GM21723 (cell line): Measurements from ENCODE around the gene P3H2.
"Not testable (repeated sequence)": the region's sequence is repeated elsewhere in the genome, so short reads cannot be mapped to it uniquely, and the experiment has no call there.

Source experiments
- ATAC-seq: cut with Tn5 transposase; IDR thresholded peaks from one replicate; pipeline ENCODE4 v1.9.1; 2021; ENCODE audit warnings: mild to moderate bottlenecking, moderate library complexity; ENCODE audit not compliant: unreplicated experiment

The P3H2 gene

DNA sequence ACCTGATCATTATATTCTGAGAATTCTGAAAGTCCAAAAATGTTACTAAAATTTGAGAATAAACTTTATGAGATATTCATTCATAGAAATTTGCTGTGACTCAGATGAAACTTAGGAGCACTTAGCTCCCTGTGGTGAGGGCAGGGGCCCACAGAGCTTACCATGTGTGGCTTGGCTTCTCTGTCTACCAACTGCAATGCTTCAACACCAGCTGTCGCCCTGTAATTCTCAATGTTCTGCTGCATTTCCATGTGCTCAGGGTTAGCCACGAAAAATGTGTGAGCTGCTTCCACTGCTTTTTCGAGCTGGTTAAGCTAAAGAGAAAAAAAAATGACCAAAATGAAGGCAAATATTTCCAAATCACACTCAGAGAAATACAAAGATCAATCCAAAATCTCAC, 125.6 kb downstream of the P3H2 start:
- ATAC-seq: no peak

DNA sequence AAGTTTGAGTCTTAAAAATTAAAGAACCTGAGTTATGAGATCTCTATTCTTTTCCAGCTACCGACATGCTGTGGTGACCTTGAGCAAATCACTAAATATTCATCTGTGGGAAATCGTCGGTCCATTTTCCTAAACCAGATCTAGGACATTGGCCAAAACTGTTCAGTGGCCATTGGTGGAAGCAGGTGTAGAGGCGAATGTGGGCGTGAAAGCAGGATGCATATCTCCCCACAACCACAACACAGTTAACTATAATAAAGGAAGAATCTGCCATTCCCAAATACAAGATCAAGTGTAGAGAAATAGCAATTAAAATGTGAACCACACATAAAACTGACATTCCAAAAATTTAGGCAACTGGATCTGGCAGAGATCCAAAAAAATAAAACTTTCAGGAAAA, 129.9 kb downstream of the P3H2 start:
- no peak for ATAC-seq

DNA sequence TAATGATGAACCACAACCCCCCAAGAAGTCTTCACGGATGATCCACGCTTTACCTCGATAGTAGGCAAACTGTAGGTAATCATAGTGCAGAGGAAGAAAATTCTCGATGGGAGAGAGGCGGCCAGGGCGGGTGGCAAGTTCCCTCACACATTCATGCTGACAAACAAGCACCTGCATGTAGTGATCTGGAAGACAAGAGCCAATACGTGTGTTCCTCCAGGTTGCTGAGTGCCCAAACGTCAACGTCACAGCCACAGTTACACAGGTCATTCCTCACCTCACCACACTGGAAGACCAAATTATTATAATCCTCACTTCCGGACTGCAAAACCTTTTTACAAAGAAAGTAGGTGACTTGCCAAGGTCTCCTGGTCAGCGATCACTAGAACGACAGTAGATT, 131.8 kb downstream of the P3H2 start:
- no peak for ATAC-seq

DNA sequence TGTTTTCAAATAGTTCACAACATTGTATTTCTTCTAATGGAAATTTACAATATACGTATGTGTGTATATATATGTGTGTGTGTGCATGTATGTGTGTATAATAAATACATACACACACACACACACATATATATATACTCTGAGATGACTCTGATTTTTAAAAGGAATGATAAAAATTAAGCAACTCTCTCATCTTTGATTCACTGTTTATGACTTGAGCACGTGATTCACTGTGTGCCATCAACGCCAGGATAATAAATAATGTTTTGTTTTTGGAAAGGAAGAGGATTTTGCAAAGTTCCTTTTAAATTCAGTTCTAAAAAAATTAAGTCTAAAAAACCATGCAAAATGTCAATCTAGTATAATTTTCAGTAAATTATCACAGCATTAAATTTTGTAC, 132.4 kb downstream of the P3H2 start:
- no peak for ATAC-seq

DNA sequence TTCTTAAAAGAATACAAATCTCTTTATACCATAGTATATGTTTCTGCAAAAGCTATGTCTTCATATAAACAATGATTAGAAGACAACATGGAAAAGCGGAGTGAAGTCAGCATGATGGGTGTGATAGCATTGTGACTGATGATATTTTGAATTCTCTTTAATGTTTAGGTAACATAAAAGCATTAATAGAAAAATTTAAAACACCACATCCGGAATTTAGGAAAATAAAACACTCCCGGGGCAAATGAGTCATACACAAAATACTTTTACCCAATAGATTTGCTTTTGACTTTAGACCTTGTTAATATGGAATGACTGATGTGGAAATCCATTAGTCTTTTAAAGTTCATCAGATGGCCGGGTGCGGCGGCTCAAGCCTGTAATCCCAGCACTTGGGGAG, 134.7 kb downstream of the P3H2 start:
- no peak for ATAC-seq

DNA sequence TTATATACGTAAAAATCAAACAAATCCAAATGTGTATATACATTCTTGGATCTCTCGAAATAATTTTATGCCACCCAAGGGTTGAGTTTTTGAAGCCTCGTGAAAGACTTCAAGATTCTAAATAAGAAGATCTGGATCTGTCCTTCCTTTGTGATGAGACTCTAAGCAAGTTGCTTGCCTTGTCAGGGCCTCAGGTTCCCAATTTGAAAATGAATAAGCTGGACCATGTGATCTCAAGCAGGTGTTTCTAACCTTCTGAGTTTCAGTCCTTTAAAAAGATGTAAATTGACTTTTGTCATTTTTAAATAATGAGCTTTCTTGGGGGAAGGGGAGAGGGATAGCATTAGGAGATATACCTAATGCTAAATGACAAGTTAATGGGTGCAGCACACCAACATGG, 137.1 kb downstream of the P3H2 start:
- no peak for ATAC-seq

DNA sequence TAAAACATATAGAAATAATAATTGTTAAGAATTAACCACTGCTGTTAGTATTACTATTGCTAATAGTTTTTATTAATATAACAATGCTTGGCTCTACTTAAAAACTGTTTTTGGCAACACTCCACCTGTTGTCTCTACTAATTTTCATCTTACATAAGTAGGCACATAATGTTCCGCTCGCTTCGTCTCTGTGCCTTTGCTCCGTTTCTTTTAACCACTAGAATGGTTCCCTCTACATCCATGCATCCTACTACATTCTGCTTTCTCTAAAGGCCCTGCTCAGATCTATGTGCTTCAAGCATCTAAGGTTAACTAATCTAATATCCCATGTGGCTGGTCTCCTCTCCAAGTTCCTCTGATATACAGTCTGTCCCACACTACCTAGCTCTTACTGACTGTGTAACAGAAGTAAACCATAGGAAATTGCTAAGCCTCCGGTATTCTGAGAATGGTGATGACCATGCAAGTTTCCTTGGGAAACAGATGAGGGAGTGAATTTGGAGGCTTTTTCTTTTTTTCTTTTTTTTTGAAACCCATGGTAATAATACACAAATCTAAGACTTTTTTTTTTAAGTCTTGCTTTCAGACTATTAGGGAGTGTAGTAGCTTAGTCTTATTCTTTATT, 138.3 kb downstream of the P3H2 start:
- no peak for ATAC-seq

DNA sequence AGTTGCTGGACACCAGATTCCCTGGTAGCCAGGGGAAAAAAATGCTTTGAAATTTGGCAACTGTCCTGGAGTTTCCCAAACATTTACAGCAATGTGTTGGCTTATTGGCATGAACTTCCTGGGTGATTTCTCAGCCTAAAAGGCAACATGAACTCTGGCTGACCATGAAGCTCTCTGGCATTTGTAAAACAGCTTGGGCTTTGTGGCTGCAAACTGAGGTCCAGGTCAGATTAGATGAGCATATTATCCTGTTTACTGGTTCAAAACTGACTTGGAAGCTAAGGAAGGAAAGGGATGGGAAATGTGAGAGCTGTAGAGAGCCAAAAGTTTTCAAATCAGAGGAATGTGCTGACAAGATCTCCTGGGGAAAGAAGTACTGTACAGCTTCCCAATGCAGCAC, 139.0 kb downstream of the P3H2 start:
- no peak for ATAC-seq

DNA sequence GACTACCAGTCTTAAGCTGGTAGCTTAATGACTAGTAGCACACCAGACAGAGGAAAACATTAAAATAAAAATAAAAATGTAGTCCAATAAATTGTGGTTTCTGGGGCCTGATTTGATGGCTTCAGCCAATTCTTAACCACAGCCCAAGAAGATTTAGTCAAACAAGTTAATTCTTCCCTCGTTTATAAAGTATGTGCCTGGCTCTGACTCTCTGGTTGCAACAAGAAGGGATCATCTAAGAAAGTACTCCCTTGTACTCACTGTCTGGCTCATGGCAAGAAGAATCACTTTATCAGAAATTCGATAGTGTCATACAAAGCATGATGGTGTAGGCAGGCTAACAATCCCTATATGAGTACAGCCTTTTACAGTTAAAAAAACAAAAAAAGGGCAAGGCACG, 141.9 kb downstream of the P3H2 start:
- ATAC-seq: no peak

DNA sequence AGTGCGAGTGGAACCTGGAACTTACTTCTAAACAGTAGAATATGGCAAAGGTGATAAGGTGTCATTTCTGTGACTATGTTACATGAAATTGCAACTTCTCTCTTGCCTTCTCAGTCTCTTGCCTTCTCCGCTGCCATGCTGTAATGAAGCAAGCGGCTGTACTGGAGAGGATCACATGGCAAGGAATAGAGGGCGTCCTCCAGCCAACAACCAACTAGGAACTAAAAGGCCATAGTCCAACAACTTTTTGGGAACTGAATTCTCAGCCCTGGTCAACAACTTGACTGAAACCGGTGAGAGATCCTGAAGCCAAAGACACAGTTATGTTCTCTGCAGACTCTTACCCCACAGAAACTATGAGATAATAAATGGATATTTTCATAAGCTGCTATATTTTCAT, 143.5 kb downstream of the P3H2 start:
- ATAC-seq: no peak

DNA sequence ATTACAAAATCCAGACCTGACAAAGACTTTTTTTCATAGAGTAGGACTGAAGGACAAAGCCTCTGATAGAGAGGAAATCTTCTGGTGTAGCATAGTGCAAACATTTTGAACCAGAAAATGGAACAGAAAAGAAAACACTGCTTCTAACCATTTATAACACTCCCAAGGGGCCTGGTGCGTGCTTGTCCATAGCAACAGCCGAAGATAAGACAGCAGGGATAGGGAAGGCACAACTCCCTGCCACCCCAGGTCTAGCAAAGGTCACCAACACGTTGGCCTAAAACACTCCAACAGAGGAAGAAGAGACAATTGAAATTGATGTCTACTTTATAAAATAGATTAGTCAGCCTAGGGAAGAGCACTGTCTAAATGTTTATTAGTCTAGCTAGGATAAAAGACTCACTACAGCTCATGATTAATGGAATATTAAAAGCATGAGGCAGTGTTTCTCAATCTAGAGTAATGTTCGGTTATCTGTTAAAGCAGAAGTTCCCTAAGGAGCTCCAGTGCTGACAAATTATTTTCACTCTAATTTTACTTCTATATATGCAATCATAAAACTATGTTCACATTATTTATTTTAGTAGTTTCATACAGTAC, 145.2 kb downstream of the P3H2 start:
- no peak for ATAC-seq

DNA sequence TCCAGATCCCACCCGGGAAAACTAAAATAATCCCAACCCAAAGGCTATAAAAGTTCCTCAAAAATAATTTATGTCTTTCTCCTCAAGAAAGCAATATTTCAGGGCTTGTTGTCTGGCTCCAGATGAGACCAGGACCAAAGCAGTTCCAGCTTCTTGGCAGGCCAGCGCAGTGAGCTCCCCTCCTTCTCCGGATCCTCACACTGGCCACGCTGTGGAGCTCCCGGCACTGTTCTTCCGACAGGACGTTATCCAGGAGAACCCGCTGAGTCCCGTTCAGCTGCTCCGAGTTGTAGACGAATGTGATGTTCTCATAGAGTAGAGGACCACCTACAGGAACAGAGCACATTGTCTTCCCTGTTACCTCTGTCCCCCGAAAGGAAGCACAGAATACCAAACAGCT, 146.3 kb downstream of the P3H2 start:
- no peak for ATAC-seq

DNA sequence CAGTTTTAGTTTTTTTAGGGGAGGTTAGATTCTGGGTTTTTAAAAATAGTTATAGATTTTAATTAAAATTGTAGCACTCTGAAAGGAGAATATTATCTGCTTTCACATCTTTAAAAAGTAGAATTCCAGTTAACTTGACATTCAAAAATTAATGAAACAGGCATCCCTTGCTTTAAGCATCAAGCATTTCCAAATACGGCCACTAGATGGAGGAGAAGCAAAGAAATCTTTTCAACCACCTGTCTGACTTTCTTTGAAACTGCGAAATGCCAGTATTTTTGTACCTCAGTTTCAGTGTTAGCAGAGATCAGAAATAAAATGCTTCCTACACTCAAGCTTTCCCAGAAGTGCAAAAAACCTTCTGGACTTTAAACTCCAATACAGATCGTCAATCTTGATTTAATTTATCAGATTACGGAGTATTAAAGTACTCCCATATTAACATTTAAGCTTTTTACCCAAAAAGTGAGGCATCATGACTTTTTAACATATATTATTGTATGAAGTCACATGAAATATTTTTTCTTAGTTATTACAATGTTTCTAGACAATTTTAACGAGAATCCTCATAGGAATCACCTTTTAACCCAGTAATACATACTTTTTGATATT, 153.3 kb downstream of the P3H2 start:
- peak; percentile 86 for ATAC-seq

DNA sequence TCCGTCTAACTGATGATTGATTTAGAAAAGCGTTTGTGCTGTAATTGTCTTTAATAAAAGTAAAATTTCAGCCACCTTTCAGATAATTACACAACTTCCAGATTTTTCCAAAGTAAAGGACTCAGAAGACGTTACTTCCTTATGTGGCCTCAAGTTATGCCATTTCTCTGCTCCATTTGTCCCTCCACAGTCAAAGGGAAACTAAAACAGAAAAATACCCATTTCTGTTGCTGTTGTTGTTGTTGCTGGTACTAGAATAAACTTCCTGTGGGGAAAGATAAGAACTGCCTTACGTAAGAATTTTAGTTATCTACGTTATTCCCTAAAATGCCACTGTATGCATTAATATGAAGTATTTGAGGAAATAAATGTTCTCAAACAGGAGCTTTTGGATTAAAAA, 153.9 kb downstream of the P3H2 start:
- peak; percentile 72 for ATAC-seq

DNA sequence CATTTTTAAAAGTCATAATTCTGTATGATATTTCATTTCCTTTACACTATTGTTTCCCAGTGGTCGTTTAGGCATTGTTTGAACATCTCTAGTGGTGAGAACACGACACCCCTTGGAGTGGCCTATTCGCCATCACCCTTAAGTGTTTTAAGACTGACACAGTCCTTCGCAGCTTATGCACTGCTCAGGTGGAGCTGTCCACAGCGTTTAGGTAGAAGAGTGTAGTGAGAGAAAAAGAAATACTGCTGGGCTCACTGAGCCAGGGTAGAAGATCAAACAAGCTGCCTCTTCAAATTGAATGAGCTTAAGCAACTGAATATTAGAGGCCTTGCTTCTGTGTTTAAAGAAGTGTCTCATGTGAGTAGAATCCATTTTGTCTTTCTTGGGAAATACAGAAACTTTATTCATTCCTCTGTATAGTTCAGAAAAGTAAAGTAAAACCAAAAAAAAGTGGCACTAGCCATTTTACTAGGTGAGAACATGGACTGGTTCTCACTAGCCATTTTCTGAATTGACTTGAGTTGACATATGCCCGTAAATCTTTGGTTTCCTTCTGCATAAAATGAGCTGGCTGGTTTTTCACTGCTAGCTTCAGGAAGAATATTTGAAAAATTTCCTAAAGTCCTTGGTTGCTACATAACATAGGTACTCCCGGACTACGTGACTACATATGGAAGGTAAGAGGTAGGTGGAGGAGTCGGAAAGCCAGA, 155.9 kb downstream of the P3H2 start:
- no peak for ATAC-seq

DNA sequence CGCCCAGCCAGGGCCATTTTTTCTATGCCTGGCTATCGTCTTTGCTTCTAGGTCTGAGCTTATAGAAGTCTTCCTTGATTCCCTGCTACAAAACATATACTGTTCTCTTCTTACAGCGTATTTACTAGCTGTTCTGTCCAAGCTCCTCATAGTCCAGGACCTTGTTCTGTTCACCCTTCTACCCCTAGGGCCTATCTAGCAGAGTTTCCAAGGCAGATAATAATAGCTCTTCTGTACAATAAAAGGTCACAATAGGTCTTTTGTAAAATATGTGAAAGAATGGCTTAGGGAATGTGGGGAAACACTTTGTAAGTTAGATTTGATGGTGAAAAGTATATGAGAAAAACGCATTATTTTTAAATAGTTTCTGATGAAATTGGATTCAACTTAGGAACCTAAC, 158.2 kb downstream of the P3H2 start:
- ATAC-seq: no peak

DNA sequence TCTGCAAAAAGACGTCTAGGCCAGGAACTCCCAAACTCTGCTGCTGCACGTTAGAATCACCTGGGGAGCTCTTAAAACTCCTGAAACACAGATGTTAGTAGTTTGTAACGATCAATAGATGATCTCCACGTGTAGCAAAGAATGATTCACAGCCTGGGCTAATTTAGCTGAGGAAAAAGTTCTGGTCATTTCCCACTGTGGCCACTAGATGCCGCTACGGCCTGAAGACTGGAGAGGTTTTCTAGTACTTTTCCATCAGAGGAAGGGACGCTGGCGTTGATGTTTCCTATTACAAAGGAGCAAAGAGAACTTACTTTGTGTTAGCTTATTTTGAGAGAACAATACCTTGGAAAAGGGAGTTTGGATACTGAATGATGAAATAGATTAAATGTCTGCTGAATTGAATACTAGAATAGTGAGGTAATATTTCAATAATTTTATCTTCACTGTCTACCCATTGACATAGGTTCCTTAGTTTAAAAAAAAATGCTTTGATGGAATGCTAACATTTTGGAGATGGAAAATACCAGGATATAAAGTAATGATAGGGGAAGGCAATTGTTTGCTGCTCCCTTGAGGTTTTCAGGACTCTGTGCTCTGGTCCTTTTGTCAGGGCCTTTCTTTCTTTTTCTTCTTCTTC, 159.1 kb downstream of the P3H2 start:
- ATAC-seq: peak; percentile 77

DNA sequence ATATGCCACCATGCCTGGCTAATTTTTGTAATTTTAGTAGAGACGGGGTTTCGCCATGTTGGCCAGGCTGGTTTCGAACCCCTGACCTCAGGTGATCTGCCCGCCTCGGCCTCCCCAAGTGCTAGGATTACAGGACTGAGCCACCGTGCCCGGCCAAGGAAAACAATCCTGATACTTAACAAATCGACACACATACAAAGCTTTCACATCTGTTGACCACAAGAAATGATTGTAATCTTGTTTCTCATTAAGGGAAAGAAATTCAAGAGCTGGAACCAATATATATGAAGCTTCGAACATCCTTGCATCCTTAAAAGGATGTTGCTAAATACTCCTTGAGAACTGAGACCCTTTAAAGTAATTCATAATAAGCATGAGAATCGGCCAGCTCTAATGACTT, 159.6 kb downstream of the P3H2 start:
- not testable (repeated sequence) for ATAC-seq

DNA sequence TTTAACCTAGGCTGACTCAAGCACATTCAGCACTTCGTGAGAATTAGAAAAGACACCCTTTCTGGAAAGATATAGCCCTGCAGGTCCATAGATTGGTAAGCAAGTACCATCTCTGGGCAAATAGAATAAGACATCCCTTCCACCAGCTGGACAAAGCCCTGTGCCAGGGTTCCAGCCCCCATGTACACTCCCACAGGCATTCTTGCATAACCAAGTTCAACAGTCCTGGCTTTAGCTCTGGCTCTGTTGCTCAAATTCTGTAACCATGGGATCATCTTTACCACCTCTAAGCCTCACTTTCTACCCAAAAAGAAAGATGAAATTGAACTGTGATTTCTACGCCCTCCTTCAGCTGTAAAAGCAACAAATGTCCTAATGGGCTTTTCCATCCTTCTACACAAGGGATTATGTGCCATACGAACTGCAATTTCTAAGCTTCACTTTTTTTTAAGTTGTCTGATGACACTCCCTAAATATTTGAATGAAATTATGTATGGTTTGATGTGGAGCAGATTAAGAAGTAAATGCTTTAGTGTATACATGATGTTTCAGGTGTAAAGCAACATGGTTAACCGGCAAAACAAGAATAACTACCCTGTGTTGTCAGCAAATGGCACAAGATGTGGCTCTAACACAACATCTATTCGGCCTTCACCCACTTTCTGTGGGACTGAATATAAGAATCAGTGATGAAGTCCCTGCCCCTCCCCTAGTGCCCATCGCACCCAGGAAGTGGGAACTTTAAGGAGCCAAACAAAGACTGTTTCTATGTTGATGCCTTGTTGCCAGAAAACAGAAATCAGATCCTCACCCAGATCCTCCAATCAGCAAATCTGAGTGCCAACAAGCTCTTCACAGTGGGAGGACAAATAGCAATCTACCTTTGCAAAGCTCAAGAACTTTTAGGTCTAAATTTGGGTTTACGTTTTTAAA, 165.7 kb downstream of the P3H2 start:
- ATAC-seq: no peak

DNA sequence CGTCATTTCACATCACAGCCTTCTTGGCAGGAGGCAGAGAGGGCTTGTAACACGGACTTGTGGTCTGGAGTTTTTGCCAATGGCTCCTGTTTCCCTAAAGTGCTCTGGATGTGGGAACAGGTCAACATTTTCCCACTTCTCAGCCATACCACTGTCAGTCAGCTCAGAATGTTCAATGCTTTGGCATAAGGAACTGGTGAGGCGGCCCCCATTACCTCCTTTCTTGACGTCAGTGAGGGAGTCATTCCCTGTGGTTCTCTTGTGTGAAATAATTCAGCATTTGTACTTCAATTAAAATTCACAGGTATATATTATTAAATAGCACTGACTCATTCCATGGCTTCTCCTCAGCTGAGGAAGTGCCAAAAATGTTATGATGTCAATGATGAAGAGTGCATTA, 167.1 kb downstream of the P3H2 start:
- no peak for ATAC-seq

DNA sequence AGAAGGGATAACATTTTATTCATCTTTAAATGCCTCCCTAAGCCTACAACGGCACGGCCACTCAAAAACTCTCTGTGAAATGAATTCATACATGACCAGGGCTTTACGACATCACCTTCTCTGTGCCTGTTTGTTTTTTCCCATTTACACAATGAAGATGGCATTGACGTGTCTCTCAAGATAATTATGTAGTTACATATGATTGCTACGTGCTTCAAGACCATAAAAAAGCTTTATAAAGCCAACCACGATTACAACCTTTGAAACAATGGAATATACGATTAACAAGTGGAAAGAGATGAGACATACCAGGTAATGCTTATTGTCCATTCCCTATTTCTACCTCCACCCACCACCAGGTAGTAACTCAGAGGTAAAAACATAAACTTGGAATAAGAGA, 168.4 kb downstream of the P3H2 start:
- no peak for ATAC-seq
